H9 (cell line): ENCODE results near the gene HACL1. TPM values are rescaled to one million over a fixed set of nuclear protein-coding genes. Genes with fewer than 3 reads are reported as not detected.

Source experiments
- DNase-seq: peaks from one replicate; pipeline ENCODE4 v3.0.0-alpha.2; 2017
- H2AFZ ChIP-seq: one replicate; pipeline ENCODE4 v1.6.1; 2013; ENCODE audit warnings: mild to moderate bottlenecking, low read length, control low read depth, moderate library complexity
- H2AK5ac ChIP-seq: 2 replicates; pipeline ENCODE4 v1.6.1; 2013; ENCODE audit warnings: low read length, control low read depth, mixed read lengths; ENCODE audit not compliant: insufficient read length
- H2BK120ac ChIP-seq: one replicate; pipeline ENCODE4 v1.6.1; 2013; ENCODE audit warnings: low read depth, mild to moderate bottlenecking, low read length, control low read depth, inconsistent platforms; ENCODE audit not compliant: poor library complexity, severe bottlenecking
- H2BK12ac ChIP-seq: 2 replicates; pipeline ENCODE4 v1.6.1; 2013; ENCODE audit warnings: low read length, control low read depth, mixed read lengths, low read depth; ENCODE audit not compliant: insufficient read length
- H2BK15ac ChIP-seq: 2 replicates; pipeline ENCODE4 v1.6.1; 2013; ENCODE audit warnings: low read depth, low read length, control low read depth
- H2BK20ac ChIP-seq: one replicate; pipeline ENCODE4 v1.6.1; 2013; ENCODE audit warnings: low read depth, mild to moderate bottlenecking, low read length, control low read depth, inconsistent platforms; ENCODE audit not compliant: poor library complexity, severe bottlenecking
- H2BK5ac ChIP-seq: 2 replicates; pipeline ENCODE4 v1.6.1; 2013; ENCODE audit warnings: low read length, control low read depth, mixed read lengths; ENCODE audit not compliant: insufficient read length
- H3K14ac ChIP-seq: 2 replicates; pipeline ENCODE4 v1.6.1; 2013; ENCODE audit warnings: low read length, control low read depth; ENCODE audit not compliant: insufficient read depth
- H3K18ac ChIP-seq: 2 replicates; pipeline ENCODE4 v1.6.1; 2013; ENCODE audit warnings: low read depth, mild to moderate bottlenecking, mixed read lengths, low read length, control low read depth; ENCODE audit not compliant: insufficient read length
- H3K23ac ChIP-seq: 2 replicates; pipeline ENCODE4 v1.6.1; 2013; ENCODE audit warnings: low read length, control low read depth, mixed read lengths, low read depth; ENCODE audit not compliant: insufficient read length
- H3K23me2 ChIP-seq: 2 replicates; pipeline ENCODE4 v1.6.1; 2013; ENCODE audit warnings: low read depth, mild to moderate bottlenecking, mixed read lengths, low read length, control low read depth; ENCODE audit not compliant: insufficient read length, poor library complexity, severe bottlenecking
- H3K27ac ChIP-seq: 2 replicates; pipeline ENCODE4 v1.5.1; 2013; ENCODE audit warnings: low read length, control low read depth, mixed read lengths, low read depth; ENCODE audit not compliant: insufficient read length
- H3K27me3 ChIP-seq: 2 replicates; pipeline ENCODE4 v1.6.1; 2013; ENCODE audit warnings: low read length, control low read depth, inconsistent platforms; ENCODE audit not compliant: insufficient read depth
- H3K4ac ChIP-seq: 2 replicates; pipeline ENCODE4 v1.6.1; 2013; ENCODE audit warnings: low read depth, mild to moderate bottlenecking, control low read depth, inconsistent platforms, low read length, moderate library complexity
- H3K4me1 ChIP-seq: 2 replicates; pipeline ENCODE4 v1.6.1; 2013; ENCODE audit warnings: low read length, control low read depth, inconsistent platforms; ENCODE audit not compliant: insufficient read depth
- H3K4me2 ChIP-seq: 2 replicates; pipeline ENCODE4 v1.6.1; 2013; ENCODE audit warnings: low read length, control low read depth, mixed read lengths; ENCODE audit not compliant: insufficient read length, insufficient read depth
- H3K56ac ChIP-seq: 2 replicates; pipeline ENCODE4 v1.6.1; 2013; ENCODE audit warnings: low read depth, mild to moderate bottlenecking, mixed read lengths, low read length, control low read depth; ENCODE audit not compliant: insufficient read length
- H3K79me1 ChIP-seq: 2 replicates; pipeline ENCODE4 v1.6.1; 2013; ENCODE audit warnings: low read depth, mild to moderate bottlenecking, moderate library complexity, low read length, control low read depth, inconsistent platforms; ENCODE audit not compliant: insufficient read depth, poor library complexity, severe bottlenecking
- H3K79me2 ChIP-seq: 2 replicates; pipeline ENCODE4 v1.6.1; 2013; ENCODE audit warnings: low read length, control low read depth, inconsistent platforms; ENCODE audit not compliant: insufficient read depth
- H3K9ac ChIP-seq: 2 replicates; pipeline ENCODE4 v1.6.1; 2013; ENCODE audit warnings: low read length, control low read depth, mixed read lengths; ENCODE audit not compliant: insufficient read length; ENCODE audit errors: extremely low read depth
- H3K9me3 ChIP-seq: one replicate; pipeline ENCODE4 v1.6.1; 2013; ENCODE audit warnings: low read depth, low read length, inconsistent platforms; ENCODE audit not compliant: control insufficient read depth
- H3T11ph ChIP-seq: one replicate; pipeline ENCODE4 v1.6.1; 2013; ENCODE audit warnings: mild to moderate bottlenecking, low read length, control low read depth, inconsistent platforms
- H4K20me1 ChIP-seq: one replicate; pipeline ENCODE4 v1.6.1; 2013; ENCODE audit not compliant: control insufficient read depth, insufficient read length, insufficient read depth
- H4K5ac ChIP-seq: 2 replicates; pipeline ENCODE4 v1.6.1; 2013; ENCODE audit warnings: low read depth, mild to moderate bottlenecking, mixed read lengths, low read length, control low read depth; ENCODE audit not compliant: insufficient read length
- H4K8ac ChIP-seq: replicated peaks from 2 replicates; pipeline ENCODE4 v1.6.1; 2013; ENCODE audit warnings: low read length, control low read depth, mixed read lengths, low read depth; ENCODE audit not compliant: insufficient read length
- H4K91ac ChIP-seq: 2 replicates; pipeline ENCODE4 v1.6.1; 2013; ENCODE audit warnings: low read depth, mild to moderate bottlenecking, moderate library complexity, mixed read lengths, low read length, control low read depth; ENCODE audit not compliant: insufficient read length
- H3K27ac Mint-ChIP-seq, 3 experiments: 2 replicates in 2 of 3; 3 replicates in 1 of 3; pipeline ENCODE4 v1.8.0; 2020 to 2021; ENCODE audit warnings: mixed read lengths in 3 of 3, mild to moderate bottlenecking in 1 of 3, moderate library complexity in 1 of 3
- H3K27me3 Mint-ChIP-seq: 2 replicates; pipeline ENCODE4 v1.8.0; 2021; ENCODE audit warnings: low read depth, mild to moderate bottlenecking, moderate library complexity, mixed read lengths
- H3K36me3 Mint-ChIP-seq, 3 experiments: 2 replicates in 2 of 3; 3 replicates in 1 of 3; pipeline ENCODE4 v1.8.0; 2020 to 2021; ENCODE audit warnings: low read depth in 3 of 3, mixed read lengths in 3 of 3; ENCODE audit not compliant: insufficient read depth in 1 of 3
- H3K4me1 Mint-ChIP-seq, 2 experiments: 2 replicates each; pipeline ENCODE4 v1.8.0; 2020; ENCODE audit warnings: mixed read lengths in 2 of 2
- H3K4me3 Mint-ChIP-seq, 2 experiments: 2 replicates in 1 of 2; 3 replicates in 1 of 2; pipeline ENCODE4 v1.8.0; 2020 to 2021; ENCODE audit warnings: mild to moderate bottlenecking in 2 of 2, mixed read lengths in 2 of 2, moderate library complexity in 1 of 2
- H3K9me3 Mint-ChIP-seq, 2 experiments: 2 replicates in 1 of 2; 3 replicates in 1 of 2; pipeline ENCODE4 v1.8.0; 2020; ENCODE audit warnings: mild to moderate bottlenecking in 2 of 2, mixed read lengths in 2 of 2, moderate library complexity in 1 of 2
- CTCF ChIP-seq: fragments of 200-600 bp; sonication (generic); conservative IDR thresholded peaks from 3 replicates; pipeline ENCODE4 v1.8.0; 2021; ENCODE audit warnings: antibody characterized with exemption, mild to moderate bottlenecking
- WGBS: extraction: QIAGEN DNeasy Blood & Tissue Kit; methylation state at CpG from one replicate; pipeline ENCODE4 v1.1.7; 2013; ENCODE audit warnings: missing lambda C conversion rate, low lambda C conversion rate, mixed read lengths; ENCODE audit not compliant: insufficient read length; ENCODE audit errors: extremely low coverage; 5-methylcytosine and 5-hydroxymethylcytosine counted together
- total RNA-seq: library from RNA; stranded (reverse); gene quantifications from 2 replicates; pipeline ENCODE4 v1.2.1, GENCODE V29; 2021

Gene HACL1
- total RNA-seq, 1 experiment from 2014 or later = 52.6 TPM

- Histone ChIP-seq H2AK5ac (no peak overlapping the region), H3K4ac (no peak overlapping the region), H3K27me3 (no peaks in the 10 kb centered on the region), H2BK5ac (no peak overlapping the region), H4K5ac (no peak overlapping the region), H3K27ac (no peak overlapping the region), H3K9me3 (no peaks in the 10 kb centered on the region), H2BK20ac (no peak overlapping the region), H3K4me1 (peaks cover 5% of the 10 kb centered on the region; the same call in 1 of the 2 replicates), H3K56ac (no peak overlapping the region), H3K14ac (no peak overlapping the region), H3K9ac (no peak overlapping the region), H3K23ac (no peak overlapping the region), H3K23me2 (no peaks in the 10 kb centered on the region), H3K79me1 (no peaks in the 10 kb centered on the region), H3T11ph (no peak overlapping the region), H2BK12ac (no peak overlapping the region), H3K79me2 (no peaks in the 10 kb centered on the region), H3K4me2 (no peak overlapping the region), H2BK120ac (no peak overlapping the region), H3K18ac (no peak overlapping the region), H2BK15ac (no peak overlapping the region), H4K8ac (no peak overlapping the region), H4K20me1 (no peaks in the 10 kb centered on the region), H4K91ac (no peak overlapping the region), H2AFZ (no peak overlapping the region)
- Mint-ChIP-seq H3K27me3 (no peaks in the 10 kb centered on the region), H3K9me3 (no peaks in the 10 kb centered on the region), H3K4me3 (no peak overlapping the region), H3K27ac (no peak overlapping the region), H3K4me1 (peaks cover 18 to 26% of the 10 kb centered on the region in 2 experiments), H3K36me3 (peaks cover 1 to 20% (median 17%) of the 10 kb centered on the region in 3 experiments; a peak in 6 of 7 replicates)
- no peak for DNase-seq
- WGBS = no CpG with 5 or more reads among the region's 3 CpGs
- TF ChIP-seq CTCF = no peak
These were observed 48.0 kb upstream of the HACL1 start for GRCh38 chr3:15649341-15649740.
